OCI-LY7 (cell line): ENCODE data around the gene PARVB. TPM values are rescaled to one million over a fixed set of nuclear protein-coding genes. Genes with fewer than 3 reads are reported as not detected.

Experiments
- BruUV-seq: library from RNA; stranded (reverse); fragments of 400-500 nt; replicated peaks from 2 replicates; lab custom pipeline; 2021; lab: Mats Ljungman, UMichigan
- CTCF ChIA-PET: fragments of 300-600 bp; sonication (Branson Sonifier 250); formaldehyde crosslinking; loops from one replicate; lab custom pipeline; 2022; ENCODE audit warnings: antibody characterized with exemption; ENCODE audit not compliant: unreplicated experiment; lab: Charles Lee
- POLR2A ChIA-PET: fragments of 300-600 bp; sonication (Branson Sonifier 250); formaldehyde crosslinking; loops from one replicate; lab custom pipeline; 2022; ENCODE audit warnings: antibody characterized with exemption; lab: Charles Lee
- DNase-seq: peaks from one replicate; pipeline ENCODE4 v3.0.0-alpha.2; 2015; ENCODE audit warnings: low spot score
- H2AFZ ChIP-seq: fragments of 200-600 bp; sonication (generic), shearing (Covaris generic); 2 replicates; pipeline ENCODE4 v1.6.1; 2014; ENCODE audit warnings: mild to moderate bottlenecking, antibody characterized with exemption, low read length, moderate library complexity
- H3K27ac ChIP-seq: fragments of 200-600 bp; sonication (generic); 2 replicates; pipeline ENCODE4 v1.5.1; 2014; ENCODE audit warnings: mixed run types, low read depth, mild to moderate bottlenecking, moderate library complexity, low read length, inconsistent platforms; ENCODE audit not compliant: poor library complexity, severe bottlenecking
- H3K36me3 ChIP-seq: fragments of 200-600 bp; sonication (generic); 2 replicates; pipeline ENCODE4 v1.6.1; 2014; ENCODE audit warnings: mild to moderate bottlenecking, antibody characterized with exemption, low read length, moderate library complexity, mixed read lengths; ENCODE audit not compliant: insufficient read depth
- H3K4me1 ChIP-seq: fragments of 200-600 bp; sonication (generic); 2 replicates; pipeline ENCODE4 v1.5.1; 2014; ENCODE audit warnings: mild to moderate bottlenecking, low read length; ENCODE audit not compliant: insufficient read depth, poor library complexity, severe bottlenecking
- H3K4me2 ChIP-seq: fragments of 200-600 bp; sonication (generic); 2 replicates; pipeline ENCODE4 v1.6.1; 2014; ENCODE audit warnings: mild to moderate bottlenecking, low read length
- H3K4me3 ChIP-seq: fragments of 200-600 bp; sonication (generic); 2 replicates; pipeline ENCODE4 v1.5.1; 2014; ENCODE audit warnings: mild to moderate bottlenecking, low read depth, low read length; ENCODE audit not compliant: poor library complexity, severe bottlenecking
- H3K79me2 ChIP-seq: fragments of 200-600 bp; sonication (generic); 2 replicates; pipeline ENCODE4 v1.6.1; 2016; ENCODE audit warnings: low read depth, mild to moderate bottlenecking, low read length, moderate library complexity, mixed read lengths; ENCODE audit not compliant: insufficient read depth
- H3K9me2 ChIP-seq: fragments of 200-600 bp; sonication (generic); 2 replicates; pipeline ENCODE4 v1.6.1; 2016; ENCODE audit warnings: mild to moderate bottlenecking, low read length, mixed read lengths; ENCODE audit not compliant: insufficient read depth
- H3K9me3 ChIP-seq: fragments of 200-600 bp; sonication (generic); 2 replicates; pipeline ENCODE4 v1.6.1; 2014; ENCODE audit warnings: mild to moderate bottlenecking, mixed run types, low read length, mixed read lengths
- H4K20me1 ChIP-seq: fragments of 200-600 bp; sonication (generic); 2 replicates; pipeline ENCODE4 v1.6.1; 2014; ENCODE audit warnings: mild to moderate bottlenecking, antibody characterized with exemption, low read length, moderate library complexity, mixed read lengths; ENCODE audit not compliant: insufficient read depth
- CTCF ChIP-seq: fragments of 200-600 bp; sonication (generic); conservative IDR thresholded peaks from 2 replicates; pipeline ENCODE4 v1.5.1; 2014; ENCODE audit warnings: mild to moderate bottlenecking, antibody characterized with exemption, low read length, moderate library complexity, mixed read lengths
- EZH2phosphoT487 ChIP-seq: fragments of 200-600 bp; sonication (generic); IDR thresholded peaks from 2 replicates; pipeline ENCODE4 v1.6.1; 2018; ENCODE audit warnings: low read depth, borderline replicate concordance, mild to moderate bottlenecking, mixed run types, antibody characterized with exemption, low read length, moderate library complexity, mixed read lengths
- intact Hi-C: fragments of 100-400 bp; cut with micrococcal nuclease; formaldehyde crosslinking; loops from one replicate; pipeline ENCODE4 v1.10.0; 2022; ENCODE audit not compliant: unreplicated experiment
- total RNA-seq, 2 experiments: library from RNA; depleted of rRNA in 1 of 2; stranded (reverse); fragments of >200 nt in 1 of 2; shearing (Covaris generic) in 1 of 2; gene quantifications; 2 replicates each; pipeline ENCODE4 v1.2.3, GENCODE V29; 2014 to 2022

The PARVB gene
- total RNA-seq, 2 experiments from 2014 or later = 0.34 TPM; not detected in 1

DNA sequence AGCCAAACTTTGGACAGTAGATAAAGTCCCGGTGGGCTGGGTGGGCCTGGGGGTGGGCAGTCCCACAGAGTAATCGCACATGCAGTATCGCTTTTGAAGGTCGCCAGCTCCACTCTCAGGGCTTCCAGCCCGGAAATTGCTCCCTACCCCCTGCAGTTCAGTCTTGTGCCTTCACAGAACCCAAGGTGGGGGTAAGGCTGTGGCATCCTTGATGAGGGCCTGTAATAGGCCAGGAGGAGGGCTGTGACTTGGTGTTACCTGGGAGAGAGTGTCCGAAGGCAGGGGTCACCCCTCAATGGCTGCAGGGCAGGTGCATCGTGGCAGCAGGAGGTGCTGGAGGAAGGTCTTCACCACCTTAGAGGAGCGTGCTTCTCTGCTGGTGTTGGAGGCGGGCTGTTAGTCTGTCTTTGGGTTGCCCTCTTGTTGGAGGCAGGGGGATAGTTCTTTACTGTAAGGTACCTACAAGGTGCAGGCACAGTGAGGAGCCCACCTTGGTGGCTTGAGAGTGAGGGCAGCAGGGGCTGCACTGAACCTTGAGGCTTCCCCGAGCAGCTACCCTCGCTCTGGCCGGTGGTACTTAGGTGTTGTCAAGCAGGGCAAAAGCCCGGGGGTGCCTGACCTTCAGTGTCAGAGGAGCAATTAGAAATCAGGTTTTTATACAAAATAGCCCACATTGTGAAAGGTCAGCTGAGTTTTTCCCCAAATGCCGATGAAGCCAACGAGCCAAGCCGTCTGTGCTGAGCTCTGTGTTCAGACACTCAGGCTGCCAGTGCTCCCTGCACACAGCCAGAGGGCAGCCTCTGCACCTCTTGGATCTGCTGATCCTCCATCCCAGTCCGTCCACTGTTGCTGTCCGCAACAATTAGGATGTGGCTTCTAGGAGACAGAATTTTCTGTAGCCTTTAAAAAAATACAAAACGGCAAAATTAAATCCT is 47.0 kb upstream of the PARVB start:
- TF ChIP-seq CTCF (no peak), EZH2phosphoT487 (no peak)
- H3K4me3 ChIP-seq = no peak overlapping the region
- ChIA-PET POLR2A (interaction anchor here (0.6 kb wide), 1 partner anchor 236 kb away, joined by 3 read pairs; no protein-coding TSS in a partner anchor), CTCF (no interaction called here)
- H3K4me2 ChIP-seq = no peak overlapping the region
- no peak overlapping the region for H3K27ac ChIP-seq
- no peaks in the 10 kb centered on the region for H3K9me3 ChIP-seq
- no TSS peak for BruUV-seq
- H3K36me3 ChIP-seq = peaks cover 94% of the 10 kb centered on the region
- intact Hi-C loops = no loop called here
- H3K79me2 ChIP-seq = no peaks in the 10 kb centered on the region
- H3K9me2 ChIP-seq = no peaks in the 10 kb centered on the region
- H3K4me1 ChIP-seq = no peaks in the 10 kb centered on the region
- H4K20me1 ChIP-seq = no peaks in the 10 kb centered on the region
- no peak for DNase-seq
- H2AFZ ChIP-seq = no peak overlapping the region

GRCh38 chr22:43978558-43978957 is 45.5 kb upstream of the PARVB start:
- Histone ChIP-seq H3K4me2 (no peak overlapping the region), H4K20me1 (no peaks in the 10 kb centered on the region), H2AFZ (no peak overlapping the region), H3K27ac (no peak overlapping the region), H3K79me2 (no peaks in the 10 kb centered on the region), H3K9me3 (no peaks in the 10 kb centered on the region), H3K4me3 (no peak overlapping the region), H3K9me2 (no peaks in the 10 kb centered on the region), H3K4me1 (no peaks in the 10 kb centered on the region), H3K36me3 (peaks cover 94% of the 10 kb centered on the region)
- ChIA-PET CTCF (no interaction called here), POLR2A (no interaction called here)
- intact Hi-C loops = no loop called here
- no peak for DNase-seq
- BruUV-seq = no TSS peak
- TF ChIP-seq EZH2phosphoT487 (no peak), CTCF (no peak)

DNA sequence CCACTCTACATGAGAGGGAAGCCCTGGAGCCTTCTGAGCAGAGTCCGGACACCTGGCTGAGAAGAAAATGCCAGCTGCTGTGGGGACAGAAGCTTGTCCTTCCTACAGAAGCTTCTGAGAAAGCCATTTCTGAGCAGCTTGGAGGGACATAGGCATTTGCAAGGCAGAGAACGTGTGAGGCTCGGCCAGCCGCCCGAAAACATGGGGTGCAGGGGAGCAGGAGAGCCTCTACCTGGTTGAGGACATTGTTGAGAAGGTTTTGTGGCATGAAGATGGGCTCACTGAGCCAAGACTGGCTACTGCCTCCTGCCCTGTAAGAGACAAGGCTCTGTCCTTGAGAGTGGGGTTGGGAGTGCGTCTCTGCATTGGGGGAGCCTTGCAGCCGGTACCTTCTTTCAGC is 43.5 kb upstream of the PARVB start:
- no TSS peak for BruUV-seq
- Histone ChIP-seq H3K4me2 (no peak overlapping the region), H3K4me1 (no peaks in the 10 kb centered on the region), H4K20me1 (no peaks in the 10 kb centered on the region), H2AFZ (no peak overlapping the region), H3K79me2 (no peaks in the 10 kb centered on the region), H3K4me3 (no peak overlapping the region), H3K9me3 (no peaks in the 10 kb centered on the region), H3K9me2 (no peaks in the 10 kb centered on the region), H3K27ac (no peak overlapping the region), H3K36me3 (peaks cover 90% of the 10 kb centered on the region)
- no peak for TF ChIP-seq CTCF
- no peak for TF ChIP-seq EZH2phosphoT487
- CTCF ChIA-PET = no interaction called here
- intact Hi-C loops = no loop called here
- POLR2A ChIA-PET = no interaction called here
- no peak for DNase-seq
